ENCODE measurements around the gene EZH1.

GRCh38 chr17:42784811-42785592, 40.2 kb upstream of the EZH1 start:
- TF ChIP-seq CTCF (IDR thresholded peaks at IDR 0.05; ENCODE audit: low read length) (no peak), EZH2 (IDR thresholded peaks at IDR 0.05; ENCODE audit: borderline replicate concordance, low read length) (no peak)

All from OCI-LY1 (cell line).